ENCODE measurements around the gene FMNL2.
"Not testable (repeated sequence)": the region's sequence is repeated elsewhere in the genome, so short reads cannot be mapped to it uniquely, and the experiment has no call there.

FMNL2 gene

DNA sequence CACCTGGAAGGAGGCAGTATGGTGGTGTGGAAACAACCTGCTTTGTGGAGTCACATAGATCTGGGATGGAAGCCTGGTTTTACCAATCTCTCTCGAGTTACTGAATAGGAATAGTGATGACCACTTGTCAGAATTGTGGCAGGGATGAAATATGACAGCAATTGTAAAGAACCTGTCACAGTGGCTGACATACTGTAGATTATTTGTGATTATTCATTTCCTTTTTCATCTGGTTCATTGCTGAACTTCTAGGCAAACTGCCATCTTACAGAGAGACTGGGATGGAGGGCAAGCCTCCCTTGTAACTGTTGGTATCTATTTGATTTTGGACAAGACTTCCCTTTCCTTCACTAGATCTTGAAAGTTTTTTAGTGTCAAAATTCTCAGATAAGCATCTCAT lies 42.0 kb downstream of the FMNL2 start:
- DNase-seq, result no peak

DNA sequence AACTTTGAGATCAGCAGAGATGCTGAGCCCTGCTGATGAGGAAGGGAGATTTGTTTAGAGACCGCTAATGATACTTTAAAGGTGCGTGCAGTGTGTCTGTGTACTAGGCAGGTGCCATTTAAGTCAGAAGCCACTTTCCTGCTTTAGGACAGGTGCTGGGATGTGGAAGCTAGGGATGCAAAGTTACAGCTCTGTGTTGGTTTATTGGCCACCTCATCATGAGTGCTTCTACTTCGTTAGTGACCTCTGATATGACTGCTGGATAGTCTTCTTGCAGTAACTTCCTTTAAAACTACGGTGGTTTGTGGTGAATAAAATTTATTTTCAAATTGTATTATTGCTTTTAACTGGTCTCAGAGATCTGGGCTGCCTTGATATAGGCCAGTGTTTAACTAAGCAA lies 44.1 kb downstream of the FMNL2 start:
- no peak for DNase-seq

DNA sequence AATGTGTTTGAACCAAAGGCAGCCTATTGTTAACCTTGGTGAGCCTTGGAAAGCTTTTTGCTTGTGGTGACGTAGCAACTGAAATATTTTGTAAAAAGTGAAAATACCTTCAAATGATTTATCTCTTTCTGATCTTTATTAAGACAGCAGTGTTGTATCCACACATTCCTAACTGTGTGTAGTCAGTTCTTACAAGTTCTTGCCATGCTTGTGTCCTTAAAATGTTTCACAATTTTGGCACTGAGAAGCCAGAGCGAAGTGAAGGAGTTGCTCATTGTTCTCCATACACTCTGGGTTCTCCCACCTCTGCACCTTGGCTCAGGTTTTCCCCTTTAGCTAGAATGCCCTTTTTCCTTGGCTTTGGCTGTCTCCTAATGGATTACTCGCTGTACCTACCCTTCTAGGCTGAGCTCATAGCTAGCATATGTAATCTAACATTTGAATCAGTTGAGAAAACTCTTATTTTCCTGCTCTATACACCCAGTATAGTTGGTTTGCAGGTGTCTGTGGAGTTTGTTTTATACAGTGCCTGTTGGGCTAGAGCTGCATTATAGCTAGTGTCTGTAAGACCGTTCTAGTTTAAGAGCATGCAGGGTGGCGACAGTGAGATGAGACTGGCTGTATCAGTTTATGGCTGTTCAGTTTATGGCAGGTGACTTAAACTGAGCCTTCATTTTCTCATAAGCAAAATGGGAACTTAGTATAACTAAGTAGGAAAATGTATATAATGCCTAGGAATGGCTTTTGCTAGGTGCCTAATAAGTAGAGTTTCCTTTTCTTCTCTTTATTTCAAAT lies 45.5 kb downstream of the FMNL2 start:
- DNase-seq, result no peak

DNA sequence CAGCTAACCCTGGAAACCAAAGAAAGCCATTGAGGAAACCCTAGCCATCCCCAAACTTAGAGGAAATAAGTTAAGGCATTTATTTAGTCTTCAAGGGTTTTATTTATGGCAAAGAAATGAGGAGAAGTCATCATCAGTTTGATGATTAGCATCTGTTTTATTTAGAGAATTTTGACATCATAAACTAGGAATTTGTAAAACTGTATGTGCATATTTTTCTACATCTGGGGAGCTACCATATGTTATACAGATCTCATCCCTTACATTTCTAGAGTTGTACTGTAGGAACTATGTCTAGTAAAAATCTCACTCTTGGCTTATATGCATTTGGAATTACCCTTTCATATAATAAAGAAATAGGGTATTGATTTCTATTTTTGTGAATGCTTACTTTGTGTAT lies 48.7 kb downstream of the FMNL2 start:
- no peak for DNase-seq

DNA sequence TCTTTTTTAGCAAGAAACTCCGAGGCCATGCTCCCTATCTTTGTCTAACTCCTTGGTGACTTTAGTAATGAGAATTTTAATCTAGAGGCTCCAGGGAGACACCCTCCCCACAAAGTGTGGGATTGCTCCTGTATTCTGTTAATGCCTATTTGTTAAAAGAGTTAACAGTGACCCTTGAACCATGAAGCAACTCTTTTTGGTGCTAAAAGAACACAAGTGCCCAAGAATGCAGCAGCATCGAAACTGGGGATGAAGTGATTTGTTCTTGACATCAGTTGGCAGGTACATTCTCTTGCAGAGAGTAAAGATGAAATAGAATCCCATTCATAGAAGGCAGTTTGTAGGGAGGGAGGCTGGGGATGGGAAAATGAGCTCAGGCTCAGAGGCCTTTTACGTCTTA lies 50.0 kb downstream of the FMNL2 start:
- no peak for DNase-seq

DNA sequence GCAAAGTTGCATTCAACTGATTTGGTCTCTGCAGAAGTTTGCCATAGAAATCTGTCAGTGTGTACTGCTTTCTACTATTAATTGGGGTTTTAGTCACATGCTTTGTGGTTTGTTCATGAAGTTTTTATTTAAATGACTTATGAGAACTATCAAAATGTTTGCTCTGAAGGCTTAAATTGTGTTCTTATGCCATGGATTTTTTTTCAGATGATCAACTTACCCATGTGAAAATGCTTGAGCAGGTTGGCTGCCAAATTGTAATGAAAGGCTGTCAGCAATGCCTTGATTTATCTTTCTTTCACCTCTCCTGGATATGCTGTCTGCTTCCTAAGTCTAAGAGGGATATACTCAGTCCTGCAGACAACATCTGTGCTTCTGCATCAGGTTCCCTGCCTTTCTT lies 50.7 kb downstream of the FMNL2 start:
- no peak for DNase-seq

DNA sequence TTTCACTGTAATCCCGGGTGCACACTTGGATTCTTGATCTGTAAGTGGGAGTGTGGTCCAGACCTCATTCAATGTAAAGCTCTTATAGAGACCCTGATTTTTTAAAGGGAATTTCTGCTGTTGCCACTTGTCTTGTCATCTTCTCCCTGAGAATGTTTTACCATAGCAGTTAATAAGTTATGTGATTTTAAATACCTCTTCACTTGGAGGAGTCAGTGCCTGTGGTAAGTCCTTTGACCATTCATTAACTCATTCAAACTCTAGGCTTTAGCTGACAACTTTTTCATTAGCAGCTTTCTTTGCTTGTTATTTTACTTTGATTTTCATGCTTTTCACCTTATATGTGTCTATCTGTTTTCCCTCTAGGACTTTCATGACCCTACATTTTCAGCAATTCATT lies 51.3 kb downstream of the FMNL2 start:
- no peak for DNase-seq

DNA sequence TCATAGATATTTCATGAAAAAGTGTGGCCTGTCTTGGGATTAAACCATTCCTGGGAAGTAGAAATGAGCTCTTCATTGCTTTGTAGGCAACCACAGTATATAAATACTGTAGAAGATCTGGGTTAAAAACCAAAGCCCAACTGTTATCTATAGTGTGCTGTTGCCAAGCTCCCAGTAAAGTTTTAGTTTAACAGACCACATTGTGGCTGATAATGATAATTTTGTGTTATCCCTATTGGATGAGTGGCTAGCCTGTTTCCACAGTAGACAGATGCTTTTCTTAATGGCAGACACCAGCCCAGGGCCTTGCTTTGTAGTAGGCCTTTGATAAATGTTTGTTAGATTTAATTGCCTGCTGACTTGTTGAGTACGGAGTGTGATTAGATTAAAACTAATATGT lies 52.1 kb downstream of the FMNL2 start:
- no peak for DNase-seq

DNA sequence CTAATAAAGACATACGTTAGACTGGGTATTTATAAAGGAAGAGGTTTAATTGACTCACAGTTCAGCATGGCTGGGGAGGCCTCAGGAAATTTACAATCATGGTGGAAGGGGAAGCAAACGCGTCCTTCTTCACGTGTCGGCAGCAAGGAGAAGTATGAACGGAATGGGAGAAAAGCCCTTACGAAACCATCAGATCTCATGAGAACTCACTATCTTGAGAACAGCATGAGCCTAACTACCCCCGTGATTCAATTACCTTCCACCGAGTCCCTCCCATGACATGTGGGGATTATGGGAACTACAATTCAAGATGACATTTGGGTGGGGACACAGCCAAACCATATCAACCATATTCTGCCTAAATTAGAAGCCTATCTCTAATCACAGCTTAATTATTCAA lies 53.3 kb downstream of the FMNL2 start:
- DNase-seq, result not testable (repeated sequence)

DNA sequence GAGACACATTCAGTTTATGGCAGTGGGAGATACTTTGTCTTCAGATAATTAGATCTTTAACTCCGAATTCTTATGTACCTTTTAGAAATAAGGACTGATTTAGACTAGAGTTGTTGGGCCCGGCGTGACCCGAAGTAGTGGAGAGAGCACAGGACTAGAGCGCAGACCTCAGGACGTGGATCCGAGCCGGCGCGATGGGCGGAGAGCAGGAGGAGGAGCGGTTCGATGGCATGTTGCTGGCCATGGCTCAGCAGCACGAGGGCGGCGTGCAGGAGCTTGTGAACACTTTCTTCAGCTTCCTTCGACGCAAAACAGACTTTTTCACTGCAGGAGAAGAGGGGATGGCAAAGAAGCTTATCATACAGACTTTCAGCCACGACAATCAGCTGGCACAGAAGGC lies 54.5 kb downstream of the FMNL2 start:
- no peak for DNase-seq

DNA sequence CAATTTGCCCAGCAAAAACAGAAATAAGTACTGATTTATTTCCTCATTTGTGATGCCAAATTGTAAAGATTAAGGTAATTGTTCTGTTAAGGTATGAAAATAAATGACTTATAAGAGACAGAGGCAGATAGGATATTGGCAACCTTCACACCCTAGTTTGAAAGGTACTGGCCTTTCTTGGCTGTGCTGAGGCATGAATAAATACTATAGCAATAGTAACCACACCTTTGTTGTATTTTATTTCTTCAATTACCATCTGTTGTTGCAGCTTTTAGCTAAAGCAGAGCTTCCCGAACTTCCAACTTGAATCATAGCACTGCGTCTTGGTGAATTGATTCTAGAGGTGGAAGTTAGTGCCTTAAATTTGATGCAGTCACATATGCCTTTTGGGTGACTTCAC lies 55.9 kb downstream of the FMNL2 start:
- no peak for DNase-seq

DNA sequence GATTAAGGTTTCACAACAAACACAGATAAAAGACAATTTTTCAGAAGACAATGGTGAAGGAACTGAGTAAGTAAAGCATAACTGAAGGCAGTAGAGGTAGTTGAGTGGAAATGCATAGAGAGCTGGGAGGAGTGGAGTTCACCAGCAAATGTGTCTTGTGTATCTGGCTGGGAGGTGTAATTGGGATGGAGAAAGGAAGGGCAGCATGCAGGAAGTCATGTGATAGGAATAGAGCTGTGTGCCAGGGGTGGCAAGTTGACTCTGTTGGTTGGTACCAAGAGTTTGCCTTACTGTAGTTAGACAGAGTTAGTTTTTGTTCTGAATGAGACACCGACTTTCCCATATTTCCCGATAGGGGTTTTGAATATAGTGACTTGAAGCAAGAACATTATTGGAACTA lies 56.3 kb downstream of the FMNL2 start:
- no peak for DNase-seq

DNA sequence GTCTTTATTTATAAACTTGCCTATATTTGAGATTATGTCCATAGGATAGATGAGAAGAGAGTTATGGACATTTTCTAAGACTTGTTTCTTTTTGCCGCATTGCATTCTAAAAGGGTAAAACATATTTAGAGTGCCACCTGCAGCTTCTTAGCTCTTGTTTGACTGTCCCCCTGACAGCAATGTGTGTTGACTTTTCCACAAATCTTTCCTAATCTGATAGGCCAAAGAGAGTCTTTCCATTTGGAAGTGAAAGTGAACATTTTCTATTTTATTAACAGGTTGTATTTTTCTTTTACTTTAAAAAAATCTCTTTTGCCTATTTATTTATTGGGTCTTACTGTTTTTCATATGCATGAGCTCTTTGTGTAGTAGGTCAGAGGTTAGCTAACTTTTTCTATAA lies 58.4 kb downstream of the FMNL2 start:
- no peak for DNase-seq

DNA sequence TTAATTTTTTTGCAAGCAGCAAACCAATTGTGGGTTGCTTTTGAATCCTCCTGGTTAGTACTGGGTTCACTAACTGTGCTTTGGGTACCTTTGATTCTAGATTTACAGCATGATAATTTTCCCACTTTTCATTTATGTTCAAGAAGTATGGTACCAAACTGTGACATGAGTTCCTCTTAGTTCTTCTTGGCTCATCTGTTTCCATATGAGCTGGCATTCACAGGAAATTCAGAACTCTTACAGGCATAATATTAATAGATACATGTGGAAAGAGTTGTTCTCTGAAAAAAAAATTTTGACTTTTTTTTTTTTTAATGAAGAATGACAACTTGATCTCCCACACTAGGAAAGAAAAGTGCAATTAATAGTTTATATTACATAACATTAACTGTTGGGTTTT lies 59.4 kb downstream of the FMNL2 start:
- no peak for DNase-seq

DNA sequence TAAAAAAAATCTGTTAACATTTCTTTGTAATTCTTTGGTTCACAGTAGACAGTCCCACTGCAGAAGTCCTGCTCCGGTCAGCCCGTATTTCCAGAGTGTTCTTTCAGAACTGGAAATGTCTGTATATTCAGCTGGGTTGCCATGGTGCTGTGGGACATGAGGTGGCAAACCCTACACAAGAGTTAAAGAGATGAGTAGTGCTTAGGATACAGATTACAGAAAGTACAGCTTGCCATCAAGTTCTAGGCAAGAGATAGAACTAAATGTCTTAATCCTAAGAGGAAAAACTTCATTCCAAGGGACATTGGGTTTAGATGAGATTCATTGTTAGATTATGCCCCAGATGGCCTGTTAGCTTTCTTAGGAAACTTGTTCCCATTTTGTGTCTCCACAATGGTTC lies 60.1 kb downstream of the FMNL2 start:
- no peak for DNase-seq

DNA sequence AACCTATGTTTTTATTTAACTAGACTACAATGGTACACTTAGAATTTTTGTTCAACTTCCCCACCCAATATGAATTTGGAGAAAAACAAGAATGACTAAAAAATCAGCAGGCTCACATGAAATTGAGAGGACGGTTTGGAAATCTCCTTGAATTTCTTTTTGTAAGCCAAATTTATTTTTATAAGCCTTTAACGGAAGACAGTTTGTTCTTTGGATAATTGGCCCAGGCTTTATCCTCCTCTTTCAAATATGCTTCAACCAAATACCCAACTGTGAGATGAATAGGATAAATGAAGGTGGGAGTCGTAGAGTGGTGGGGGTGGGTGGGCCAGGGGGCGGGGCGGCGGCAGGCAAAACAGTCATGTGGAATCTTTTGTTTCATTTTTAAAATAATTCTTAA lies 60.6 kb downstream of the FMNL2 start:
- DNase-seq, result no peak

DNA sequence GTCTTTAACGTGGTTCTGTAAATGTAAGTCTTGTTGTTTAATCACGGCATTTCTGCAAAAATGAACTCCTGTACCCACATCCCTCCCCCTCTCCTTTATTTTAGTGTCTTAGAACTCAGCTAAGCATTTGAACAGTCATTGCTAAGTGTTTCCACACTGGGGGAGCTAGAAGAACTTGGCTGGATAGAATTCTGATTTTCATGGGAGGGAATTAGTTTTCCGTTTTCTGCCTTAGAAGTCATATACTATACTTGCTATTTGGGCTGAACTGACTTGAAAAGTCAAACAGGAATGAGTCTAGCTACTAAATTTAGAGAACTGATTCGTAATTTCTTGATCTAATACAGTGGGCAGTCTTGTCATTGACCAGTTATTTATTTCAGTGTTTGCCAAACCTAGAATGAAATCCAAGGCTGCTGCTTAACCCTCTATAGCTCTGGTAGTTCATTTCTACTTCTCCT lies 61.1 kb downstream of the FMNL2 start:
- no peak for DNase-seq

DNA sequence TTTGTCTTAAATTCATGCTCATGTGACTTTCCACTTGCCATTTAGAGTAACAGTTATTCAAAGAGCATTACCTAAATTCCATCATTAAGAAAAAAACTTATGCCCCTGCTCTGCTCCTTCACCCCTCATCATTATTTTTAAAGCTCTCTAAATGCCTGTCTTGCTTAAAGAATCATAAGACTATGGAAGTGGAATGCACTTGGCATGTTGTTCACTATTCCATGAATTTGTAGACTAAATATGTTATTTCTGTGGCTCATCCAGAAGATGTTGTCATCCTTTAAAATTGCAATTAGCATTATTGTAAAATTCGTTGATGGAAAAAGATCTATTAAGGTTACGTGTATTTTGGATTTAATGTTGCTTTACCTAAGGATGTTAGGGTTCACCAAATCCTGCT lies 61.8 kb downstream of the FMNL2 start:
- no peak for DNase-seq

DNA sequence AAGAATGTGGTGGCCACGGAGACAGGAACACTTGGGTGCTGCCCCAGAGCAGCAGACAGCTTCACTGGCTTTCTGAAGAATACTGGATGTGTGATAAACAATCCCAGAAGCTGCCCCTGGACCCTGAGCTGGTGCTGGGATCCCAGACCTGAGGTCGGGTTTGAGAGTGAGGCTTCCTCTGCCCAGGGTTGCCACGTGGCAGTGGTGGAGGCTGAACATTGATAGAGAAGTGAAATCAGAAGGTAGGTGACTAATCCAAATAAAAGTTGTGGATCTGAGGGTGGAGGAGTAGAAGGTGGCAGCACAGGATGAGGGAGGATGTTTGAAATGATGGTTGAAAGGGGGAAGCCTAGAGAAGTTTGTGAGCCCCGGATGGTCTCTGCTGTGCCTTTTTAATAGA lies 64.0 kb downstream of the FMNL2 start:
- no peak for DNase-seq

DNA sequence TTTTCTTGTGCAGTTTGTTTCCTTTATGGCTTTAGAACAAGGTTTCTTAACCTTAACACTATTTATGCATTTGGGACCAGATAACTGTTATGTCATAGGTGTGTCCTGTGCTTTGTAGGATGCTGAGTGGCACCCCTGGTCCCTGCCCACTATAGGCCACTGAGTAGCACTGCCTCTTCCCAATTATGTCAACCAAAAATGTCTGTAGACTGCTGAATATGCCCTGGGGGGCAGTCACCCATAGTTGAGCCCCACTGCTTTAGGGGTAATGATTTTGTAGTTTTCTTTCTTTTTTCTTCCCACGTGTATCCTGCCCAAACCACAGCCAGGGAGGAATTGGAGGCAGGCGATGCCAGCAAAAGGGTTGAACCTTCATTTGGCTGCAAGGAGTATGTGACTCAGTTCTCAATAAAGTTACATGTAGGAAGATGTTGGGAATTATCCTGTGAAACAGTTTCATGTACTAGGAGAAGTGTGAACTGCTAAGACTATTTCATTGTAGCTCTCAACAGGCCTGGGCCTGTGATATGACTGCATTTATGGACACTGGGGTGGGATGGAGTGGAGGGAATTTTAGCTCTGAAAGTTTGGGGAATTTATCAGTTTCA lies 65.7 kb downstream of the FMNL2 start:
- no peak for DNase-seq

DNA sequence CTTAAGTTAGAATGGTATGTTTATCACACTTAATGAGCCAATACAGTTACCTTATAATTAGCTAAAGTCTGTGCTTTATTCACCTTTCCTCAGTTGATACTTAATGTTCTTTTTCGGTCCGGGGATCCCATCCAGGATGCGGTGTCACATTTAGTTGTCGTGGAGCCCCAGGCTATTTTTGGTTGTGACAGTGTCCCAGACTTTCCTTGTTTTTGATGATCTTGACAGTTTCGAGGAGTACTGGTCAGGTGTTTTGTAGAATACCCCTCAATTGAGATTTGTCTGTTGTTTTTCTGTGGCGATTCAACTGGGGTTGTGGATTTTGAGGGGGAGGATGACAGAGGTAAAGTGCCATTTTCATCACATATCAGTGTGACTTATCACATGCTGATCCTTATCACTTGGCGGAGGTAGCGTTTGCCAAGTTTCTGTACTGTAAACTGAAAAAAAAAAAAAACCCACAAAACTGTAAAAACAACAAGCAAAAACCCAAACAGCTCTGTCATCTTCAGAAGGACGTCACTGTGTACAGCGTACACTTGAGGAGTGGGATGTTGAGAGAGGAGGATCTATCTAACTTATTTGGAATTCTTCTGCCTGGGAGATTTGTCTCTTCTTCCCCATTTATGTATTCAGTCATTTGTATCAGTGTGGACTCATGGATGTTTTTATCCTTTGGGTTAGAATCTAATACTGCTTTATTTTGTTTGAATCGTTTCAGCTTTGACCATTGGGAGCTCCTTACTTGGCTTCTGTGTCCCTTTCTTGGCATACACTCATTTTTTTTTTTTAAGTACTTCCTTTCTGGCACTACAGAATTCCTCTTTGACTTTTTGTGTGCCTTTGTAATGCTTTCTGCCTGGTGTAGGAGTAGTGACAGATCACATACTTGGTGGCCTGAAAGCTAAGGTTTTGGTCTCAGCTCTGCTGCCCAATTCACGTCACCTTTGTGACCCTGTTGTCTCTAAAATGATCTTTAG lies 68.1 kb downstream of the FMNL2 start:
- DNase-seq, result no peak

DNA sequence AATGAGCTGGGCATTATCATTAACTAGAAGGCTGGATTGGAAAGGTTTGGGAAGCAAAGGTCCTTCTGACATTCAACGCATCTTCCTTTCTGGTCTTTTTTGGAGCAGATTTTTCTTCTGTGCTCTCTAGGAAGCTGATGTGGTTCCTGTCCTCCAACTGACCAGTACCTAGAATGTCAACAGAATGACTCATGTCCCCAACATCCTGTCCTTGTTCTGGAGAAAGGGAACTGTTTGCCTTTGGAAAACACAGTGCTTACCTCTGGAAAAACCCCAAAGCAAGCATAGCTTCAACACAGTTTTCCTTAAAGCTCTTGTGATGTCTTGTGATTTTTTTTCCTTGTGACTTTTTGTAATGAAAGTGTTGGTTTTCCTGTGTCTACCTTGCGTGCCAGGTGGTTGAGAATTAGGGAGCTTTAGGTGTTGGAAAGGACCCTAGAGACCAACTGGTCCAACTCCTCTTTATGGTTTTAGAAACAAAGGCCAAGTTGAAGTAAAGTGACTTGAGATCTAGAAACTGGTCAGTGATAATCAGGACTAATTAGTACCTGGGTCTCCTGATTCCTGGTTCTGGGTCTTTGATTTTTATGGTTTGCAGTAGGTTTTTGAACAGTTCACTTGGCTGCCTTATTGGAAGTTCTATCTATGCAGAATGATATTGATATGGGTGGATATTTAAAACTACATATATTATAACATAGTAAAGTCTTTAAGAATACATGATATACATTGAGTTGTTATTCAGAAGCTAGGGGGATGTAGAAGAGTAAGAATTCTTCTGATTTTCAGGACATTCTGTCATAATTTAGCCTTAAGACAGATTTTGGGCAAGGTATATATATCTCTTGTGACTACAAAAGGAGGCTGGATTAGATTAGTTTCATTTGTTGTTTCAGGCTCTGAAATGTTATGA lies 70.5 kb downstream of the FMNL2 start:
- DNase-seq, result no peak

All from NCI-H1930 (cell line).